OCI-LY7 (cell line): ENCODE data around the gene VWC2L. TPM values are rescaled to one million over a fixed set of nuclear protein-coding genes. Genes with fewer than 3 reads are reported as not detected.

ENCODE experiments used
- BruUV-seq: library from RNA; stranded (reverse); fragments of 400-500 nt; replicated peaks from 2 replicates; lab custom pipeline; 2021; lab: Mats Ljungman, UMichigan
- CTCF ChIA-PET: fragments of 300-600 bp; sonication (Branson Sonifier 250); formaldehyde crosslinking; loops from one replicate; lab custom pipeline; 2022; ENCODE audit warnings: antibody characterized with exemption; ENCODE audit not compliant: unreplicated experiment; lab: Charles Lee
- POLR2A ChIA-PET: fragments of 300-600 bp; sonication (Branson Sonifier 250); formaldehyde crosslinking; loops from one replicate; lab custom pipeline; 2022; ENCODE audit warnings: antibody characterized with exemption; lab: Charles Lee
- DNase-seq: peaks from one replicate; pipeline ENCODE4 v3.0.0-alpha.2; 2015; ENCODE audit warnings: low spot score
- H2AFZ ChIP-seq: fragments of 200-600 bp; sonication (generic), shearing (Covaris generic); 2 replicates; pipeline ENCODE4 v1.6.1; 2014; ENCODE audit warnings: mild to moderate bottlenecking, antibody characterized with exemption, low read length, moderate library complexity
- H3K27ac ChIP-seq: fragments of 200-600 bp; sonication (generic); 2 replicates; pipeline ENCODE4 v1.5.1; 2014; ENCODE audit warnings: mixed run types, low read depth, mild to moderate bottlenecking, moderate library complexity, low read length, inconsistent platforms; ENCODE audit not compliant: poor library complexity, severe bottlenecking
- H3K36me3 ChIP-seq: fragments of 200-600 bp; sonication (generic); 2 replicates; pipeline ENCODE4 v1.6.1; 2014; ENCODE audit warnings: mild to moderate bottlenecking, antibody characterized with exemption, low read length, moderate library complexity, mixed read lengths; ENCODE audit not compliant: insufficient read depth
- H3K4me1 ChIP-seq: fragments of 200-600 bp; sonication (generic); 2 replicates; pipeline ENCODE4 v1.5.1; 2014; ENCODE audit warnings: mild to moderate bottlenecking, low read length; ENCODE audit not compliant: insufficient read depth, poor library complexity, severe bottlenecking
- H3K4me2 ChIP-seq: fragments of 200-600 bp; sonication (generic); 2 replicates; pipeline ENCODE4 v1.6.1; 2014; ENCODE audit warnings: mild to moderate bottlenecking, low read length
- H3K4me3 ChIP-seq: fragments of 200-600 bp; sonication (generic); 2 replicates; pipeline ENCODE4 v1.5.1; 2014; ENCODE audit warnings: mild to moderate bottlenecking, low read depth, low read length; ENCODE audit not compliant: poor library complexity, severe bottlenecking
- H3K79me2 ChIP-seq: fragments of 200-600 bp; sonication (generic); 2 replicates; pipeline ENCODE4 v1.6.1; 2016; ENCODE audit warnings: low read depth, mild to moderate bottlenecking, low read length, moderate library complexity, mixed read lengths; ENCODE audit not compliant: insufficient read depth
- H3K9me2 ChIP-seq: fragments of 200-600 bp; sonication (generic); 2 replicates; pipeline ENCODE4 v1.6.1; 2016; ENCODE audit warnings: mild to moderate bottlenecking, low read length, mixed read lengths; ENCODE audit not compliant: insufficient read depth
- H3K9me3 ChIP-seq: fragments of 200-600 bp; sonication (generic); 2 replicates; pipeline ENCODE4 v1.6.1; 2014; ENCODE audit warnings: mild to moderate bottlenecking, mixed run types, low read length, mixed read lengths
- H4K20me1 ChIP-seq: fragments of 200-600 bp; sonication (generic); 2 replicates; pipeline ENCODE4 v1.6.1; 2014; ENCODE audit warnings: mild to moderate bottlenecking, antibody characterized with exemption, low read length, moderate library complexity, mixed read lengths; ENCODE audit not compliant: insufficient read depth
- CTCF ChIP-seq: fragments of 200-600 bp; sonication (generic); conservative IDR thresholded peaks from 2 replicates; pipeline ENCODE4 v1.5.1; 2014; ENCODE audit warnings: mild to moderate bottlenecking, antibody characterized with exemption, low read length, moderate library complexity, mixed read lengths
- EZH2phosphoT487 ChIP-seq: fragments of 200-600 bp; sonication (generic); IDR thresholded peaks from 2 replicates; pipeline ENCODE4 v1.6.1; 2018; ENCODE audit warnings: low read depth, borderline replicate concordance, mild to moderate bottlenecking, mixed run types, antibody characterized with exemption, low read length, moderate library complexity, mixed read lengths
- intact Hi-C: fragments of 100-400 bp; cut with micrococcal nuclease; formaldehyde crosslinking; loops from one replicate; pipeline ENCODE4 v1.10.0; 2022; ENCODE audit not compliant: unreplicated experiment
- total RNA-seq, 2 experiments: library from RNA; depleted of rRNA in 1 of 2; stranded (reverse); fragments of >200 nt in 1 of 2; shearing (Covaris generic) in 1 of 2; gene quantifications; 2 replicates each; pipeline ENCODE4 v1.2.3, GENCODE V29; 2014 to 2022

VWC2L gene
- total RNA-seq, 2 experiments from 2014 or later = not detected

GRCh38 chr2:214577769-214578168, 166.9 kb downstream of the VWC2L start:
- Histone ChIP-seq H4K20me1 (no peaks in the 10 kb centered on the region), H3K79me2 (no peaks in the 10 kb centered on the region), H3K27ac (no peak overlapping the region), H3K9me3 (no peaks in the 10 kb centered on the region), H3K4me3 (no peak overlapping the region), H3K4me1 (no peaks in the 10 kb centered on the region), H3K4me2 (no peak overlapping the region), H2AFZ (no peak overlapping the region), H3K9me2 (no peaks in the 10 kb centered on the region), H3K36me3 (no peaks in the 10 kb centered on the region)
- no TSS peak for BruUV-seq
- intact Hi-C loops = no loop called here
- POLR2A ChIA-PET = no interaction called here
- no peak for DNase-seq
- TF ChIP-seq CTCF = no peak
- TF ChIP-seq EZH2phosphoT487 = no peak
- CTCF ChIA-PET = no interaction called here

- no TSS peak for BruUV-seq
- Histone ChIP-seq H3K9me2 (no peaks in the 10 kb centered on the region), H3K4me3 (no peak overlapping the region), H3K36me3 (no peaks in the 10 kb centered on the region), H3K9me3 (no peaks in the 10 kb centered on the region), H2AFZ (no peak overlapping the region), H3K4me1 (no peaks in the 10 kb centered on the region), H3K4me2 (no peak overlapping the region), H3K79me2 (no peaks in the 10 kb centered on the region), H3K27ac (no peak overlapping the region), H4K20me1 (no peaks in the 10 kb centered on the region)
- POLR2A ChIA-PET = interaction anchor here (0.7 kb wide), 1 partner anchor 563 kb away, joined by 3 read pairs; no protein-coding TSS in a partner anchor
- TF ChIP-seq EZH2phosphoT487 (no peak), CTCF (no peak)
- intact Hi-C loops = no loop called here
- CTCF ChIA-PET = no interaction called here
- no peak for DNase-seq
Measured at GRCh38 chr2:214578442-214578841, 167.6 kb downstream of the VWC2L start.

GRCh38 chr2:214579035-214579434, 168.2 kb downstream of the VWC2L start:
- intact Hi-C loops = no loop called here
- Histone ChIP-seq H3K9me3 (no peaks in the 10 kb centered on the region), H3K4me1 (no peaks in the 10 kb centered on the region), H2AFZ (no peak overlapping the region), H3K4me3 (no peak overlapping the region), H3K79me2 (no peaks in the 10 kb centered on the region), H3K4me2 (no peak overlapping the region), H3K36me3 (no peaks in the 10 kb centered on the region), H4K20me1 (no peaks in the 10 kb centered on the region), H3K27ac (no peak overlapping the region), H3K9me2 (no peaks in the 10 kb centered on the region)
- CTCF ChIA-PET = no interaction called here
- TF ChIP-seq CTCF (no peak), EZH2phosphoT487 (no peak)
- no peak for DNase-seq
- POLR2A ChIA-PET = interaction anchor here (0.7 kb wide), 1 partner anchor 74 kb away, joined by 5 read pairs; no protein-coding TSS in a partner anchor
- BruUV-seq = no TSS peak
